SK-N-SH treated with all-trans-retinoic acid at 6 μM for 48 hours (cell line): ENCODE measurements around the gene CABLES1.

ENCODE experiments used
- ARNTL ChIP-seq: fragments of 450-650 bp; formaldehyde crosslinking; IDR thresholded peaks from 2 replicates; pipeline ENCODE4 v1.5.0; 2020; ENCODE audit warnings: low read depth, mild to moderate bottlenecking, moderate library complexity, borderline replicate concordance
- CREB5 ChIP-seq: fragments of 250-450 bp; sonication (Bioruptor Pico); IDR thresholded peaks from 2 replicates; pipeline ENCODE4 v1.5.1; 2020; ENCODE audit warnings: low read depth, mild to moderate bottlenecking, moderate library complexity
- CSDC2 ChIP-seq: fragments of 250-450 bp; sonication (Bioruptor Pico); IDR thresholded peaks from 2 replicates; pipeline ENCODE4 v1.5.0; 2020; ENCODE audit warnings: mild to moderate bottlenecking, moderate library complexity
- OSR1 ChIP-seq: fragments of 250-450 bp; sonication (Bioruptor Pico); IDR thresholded peaks from 2 replicates; pipeline ENCODE4 v1.8.0; 2022; ENCODE audit warnings: moderate library complexity, mild to moderate bottlenecking, inconsistent platforms
- PATZ1 ChIP-seq: fragments of 250-450 bp; sonication (Bioruptor Pico); IDR thresholded peaks from 2 replicates; pipeline ENCODE4 v1.8.0; 2020; ENCODE audit warnings: mild to moderate bottlenecking, moderate library complexity, borderline replicate concordance
- POU6F1 ChIP-seq: fragments of 250-450 bp; sonication (Bioruptor Pico); IDR thresholded peaks from 2 replicates; pipeline ENCODE4 v1.8.0; 2021; ENCODE audit warnings: low read depth, mild to moderate bottlenecking, moderate library complexity, borderline replicate concordance
- PPARA ChIP-seq: fragments of 250-450 bp; sonication (Bioruptor Pico); IDR thresholded peaks from 2 replicates; pipeline ENCODE4 v1.5.0; 2020; ENCODE audit warnings: mild to moderate bottlenecking, borderline replicate concordance
- RARB ChIP-seq: fragments of 250-450 bp; sonication (Bioruptor Pico); IDR thresholded peaks from 2 replicates; pipeline ENCODE4 v1.8.0; 2021; ENCODE audit warnings: mild to moderate bottlenecking, moderate library complexity
- TCF4 ChIP-seq: fragments of 250-450 bp; sonication (Bioruptor Pico); IDR thresholded peaks from 2 replicates; pipeline ENCODE4 v1.8.0; 2021; ENCODE audit warnings: mild to moderate bottlenecking, moderate library complexity, borderline replicate concordance
- ZC3H10 ChIP-seq: fragments of 250-450 bp; sonication (Bioruptor Pico); IDR thresholded peaks from 2 replicates; pipeline ENCODE4 v1.5.1; 2021; ENCODE audit warnings: mild to moderate bottlenecking, moderate library complexity
- ZFP3 ChIP-seq: fragments of 250-450 bp; sonication (Bioruptor Pico); IDR thresholded peaks from 2 replicates; pipeline ENCODE4 v1.5.0; 2020; ENCODE audit warnings: mild to moderate bottlenecking, moderate library complexity
- ZFP30 ChIP-seq: fragments of 450-650 bp; formaldehyde crosslinking; IDR thresholded peaks from 2 replicates; pipeline ENCODE4 v1.5.0; 2022; ENCODE audit warnings: mild to moderate bottlenecking, moderate library complexity
- ZNF70 ChIP-seq: fragments of 450-650 bp; formaldehyde crosslinking; IDR thresholded peaks from 2 replicates; pipeline ENCODE4 v1.5.0; 2020; ENCODE audit warnings: mild to moderate bottlenecking, moderate library complexity
- ZNF8 ChIP-seq: fragments of 450-650 bp; formaldehyde crosslinking; IDR thresholded peaks from 2 replicates; pipeline ENCODE4 v1.5.0; 2020; ENCODE audit warnings: mild to moderate bottlenecking, moderate library complexity

- TF ChIP-seq TCF4 (CRISPR knock-in tag): no peak
- no peak for TF ChIP-seq POU6F1 (CRISPR knock-in tag)
- no peak for TF ChIP-seq ARNTL
- TF ChIP-seq OSR1 (CRISPR knock-in tag): no peak
- TF ChIP-seq ZFP30: no peak
- TF ChIP-seq PATZ1 (CRISPR knock-in tag): no peak
- TF ChIP-seq ZNF70 (CRISPR knock-in tag): no peak
- no peak for TF ChIP-seq ZC3H10 (CRISPR knock-in tag)
- TF ChIP-seq CSDC2 (CRISPR knock-in tag): no peak
- no peak for TF ChIP-seq ZNF8 (CRISPR knock-in tag)
- TF ChIP-seq CREB5 (CRISPR knock-in tag): no peak
- no peak for TF ChIP-seq PPARA (CRISPR knock-in tag)
- TF ChIP-seq ZFP3: no peak
- no peak for TF ChIP-seq RARB (CRISPR knock-in tag)
These were observed 51.5 kb downstream of the CABLES1 start for GRCh38 chr18:23186781-23187180.
